Body of pancreas (tissue), 4 donors: Measurements from ENCODE around the gene IGFALS. TPM values are rescaled to one million over a fixed set of nuclear protein-coding genes. Genes with fewer than 3 reads are reported as not detected.

Experiments used
- ATAC-seq: fragments of 150-250 bp; one replicate; pipeline ENCODE4 v1.9.1; 2016
- DNase-seq, 4 donors: peaks; one replicate each; pipeline ENCODE4 v3.0.0-alpha.2; 2019
- H3K27ac ChIP-seq, 4 donors: fragments of 200-600 bp; sonication (generic); 1 replicate in 3 of 4; 2 replicates in 1 of 4; pipeline versions ENCODE4 v1.5.1 to v1.6.1; 2016 to 2019; ENCODE audit warnings: mild to moderate bottlenecking in 1 of 4, mixed read lengths in 1 of 4, moderate library complexity in 1 of 4
- H3K27me3 ChIP-seq, 2 donors: fragments of 200-600 bp; sonication (generic); one replicate each; pipeline ENCODE4 v1.6.0; 2016; ENCODE audit warnings: mild to moderate bottlenecking in 1 of 2
- H3K36me3 ChIP-seq, 2 donors: fragments of 200-600 bp; sonication (generic); replicated peaks in 1 of 2; 2 replicates each; pipeline ENCODE4 v1.5.1; 2016; ENCODE audit warnings: low read depth in 2 of 2; ENCODE audit not compliant: insufficient read depth in 1 of 2
- H3K4me1 ChIP-seq: fragments of 200-600 bp; sonication (generic); one replicate; pipeline ENCODE4 v1.6.0; 2016
- H3K4me3 ChIP-seq, 2 donors: fragments of 200-600 bp; sonication (generic); 1 replicate in 1 of 2; 2 replicates in 1 of 2; pipeline ENCODE4 v1.5.1; 2016 to 2019
- H3K9me3 ChIP-seq, 3 donors: fragments of 200-600 bp; sonication (generic); 1 replicate in 2 of 3; 2 replicates in 1 of 3; pipeline ENCODE4 v1.5.1; 2016
- CTCF ChIP-seq, 7 experiments: fragments of 450-650 bp in 4 of 7; fragments of 200-600 bp in 3 of 7; sonication (generic) in 3 of 7; IDR thresholded peaks; one replicate each; pipeline ENCODE4 v1.5.1; 2016 to 2019; ENCODE audit warnings: antibody characterized with exemption in 7 of 7
- POLR2A ChIP-seq, 3 donors: fragments of 450-650 bp; IDR thresholded peaks; one replicate each; pipeline ENCODE4 v1.6.1; 2016; ENCODE audit warnings: antibody characterized with exemption in 3 of 3, mild to moderate bottlenecking in 2 of 3
- WGBS, 2 donors: methylation state at CpG; one replicate each; pipeline ENCODE4 v1.1.5; 2017; 5-methylcytosine and 5-hydroxymethylcytosine counted together
- intact Hi-C: fragments of 100-400 bp; cut with DNase I; formaldehyde crosslinking; loops from one replicate; pipeline ENCODE4 v1.15.1; 2023
- total RNA-seq, 2 donors: library from RNA; depleted of rRNA; stranded (reverse); fragments of >200 nt; gene quantifications; one replicate each; pipeline ENCODE4 v1.1.0, GENCODE V29; 2016

Gene IGFALS
- total RNA-seq, 2 donors from 2014 or later = 5.2 to 9.2 TPM

GRCh38 chr16:1816396-1817275, 23.1 kb upstream of the IGFALS start:
- 87 to 92% methylated on average over 25 to 39 of the region's 40 CpGs for WGBS, 2 donors
- H3K27me3 ChIP-seq = no peaks in the 10 kb centered on the region
- H3K4me3 ChIP-seq = no peak overlapping the region
- intact Hi-C loops = no loop called here
- H3K36me3 ChIP-seq = peaks cover 0 to 8% of the 10 kb centered on the region in 2 donors
- no peak for DNase-seq
- peaks cover 10% of the 10 kb centered on the region for H3K4me1 ChIP-seq
- no peak for TF ChIP-seq CTCF (IDR thresholded peaks at IDR 0.05)
- TF ChIP-seq POLR2A (IDR thresholded peaks at IDR 0.05) = no peak
- H3K27ac ChIP-seq = no peak overlapping the region
- no peak for ATAC-seq
- no peaks in the 10 kb centered on the region for H3K9me3 ChIP-seq

GRCh38 chr16:1815461-1815860, 22.0 kb upstream of the IGFALS start:
- no peak overlapping the region for H3K4me3 ChIP-seq
- no peak for TF ChIP-seq POLR2A (IDR thresholded peaks at IDR 0.05)
- TF ChIP-seq CTCF (IDR thresholded peaks at IDR 0.05) = no peak
- WGBS, 2 donors = 84 to 93% methylated on average over 11 of the region's 11 CpGs
- H3K4me1 ChIP-seq = peaks cover 10% of the 10 kb centered on the region
- no peaks in the 10 kb centered on the region for H3K9me3 ChIP-seq
- H3K36me3 ChIP-seq = peaks cover 0 to 8% of the 10 kb centered on the region in 2 donors
- DNase-seq = no peak
- no peak for ATAC-seq
- no peaks in the 10 kb centered on the region for H3K27me3 ChIP-seq
- intact Hi-C loops = no loop called here
- H3K27ac ChIP-seq = no peak overlapping the region

- Histone ChIP-seq H3K36me3 (peaks cover 0 to 19% of the 10 kb centered on the region in 2 donors), H3K27me3 (no peaks in the 10 kb centered on the region), H3K4me1 (peaks cover 10% of the 10 kb centered on the region), H3K9me3 (no peaks in the 10 kb centered on the region), H3K27ac (peak overlapping the region in 1 of 4 donors; percentile 53), H3K4me3 (no peak overlapping the region)
- intact Hi-C loops = no loop called here
- 6 to 15% methylated on average over 10 to 17 of the region's 17 CpGs for WGBS, 2 donors
- DNase-seq (peak; percentile 78 to 88 (median 86)), ATAC-seq (peak; percentile 91)
- TF ChIP-seq POLR2A (IDR thresholded peaks at IDR 0.05) = no peak
- TF ChIP-seq CTCF (IDR thresholded peaks at IDR 0.05) = peak; percentile 48 to 88 (median 75)
Observed at GRCh38 chr16:1812732-1813163, 19.2 kb upstream of the IGFALS start.

GRCh38 chr16:1810536-1810935, 17.0 kb upstream of the IGFALS start:
- no peak overlapping the region for H3K27ac ChIP-seq
- ATAC-seq = no peak
- no peak overlapping the region for H3K4me3 ChIP-seq
- intact Hi-C loops = no loop called here
- TF ChIP-seq POLR2A (IDR thresholded peaks at IDR 0.05) (no peak), CTCF (IDR thresholded peaks at IDR 0.05) (no peak)
- WGBS, 2 donors = 88 to 93% methylated on average over 15 to 16 of the region's 16 CpGs
- peaks cover 0 to 13% of the 10 kb centered on the region in 2 donors for H3K36me3 ChIP-seq
- no peak for DNase-seq
- no peaks in the 10 kb centered on the region for H3K27me3 ChIP-seq
- H3K4me1 ChIP-seq = peaks cover 10% of the 10 kb centered on the region
- no peaks in the 10 kb centered on the region for H3K9me3 ChIP-seq
